Measurements from ENCODE around the gene MEP1A.
"Not testable (repeated sequence)": the region's sequence is repeated elsewhere in the genome, so short reads cannot be mapped to it uniquely, and the experiment has no call there.

The MEP1A gene

GRCh38 chr6:46828939-46829338 lies 35.8 kb downstream of the MEP1A start:
- in situ Hi-C loops (cut with MboI; ENCODE audit: low sequenced_read_pairs) = no loop called here

GRCh38 chr6:46832816-46833215 lies 39.6 kb downstream of the MEP1A start:
- in situ Hi-C loops (cut with MboI; ENCODE audit: low sequenced_read_pairs) = no loop called here

GRCh38 chr6:46834257-46834916 lies 41.2 kb downstream of the MEP1A start:
- in situ Hi-C loops (cut with MboI; ENCODE audit: low sequenced_read_pairs) = not testable (repeated sequence)

- in situ Hi-C loops (cut with MboI; ENCODE audit: low sequenced_read_pairs) = not testable (repeated sequence)
These were observed 41.8 kb downstream of the MEP1A start for GRCh38 chr6:46834991-46835390.

GRCh38 chr6:46838033-46838432 lies 44.8 kb downstream of the MEP1A start:
- in situ Hi-C loops (cut with MboI; ENCODE audit: low sequenced_read_pairs) = no loop called here

GRCh38 chr6:46842252-46842846 lies 49.2 kb downstream of the MEP1A start:
- in situ Hi-C loops (cut with MboI; ENCODE audit: low sequenced_read_pairs) = not testable (repeated sequence)

- in situ Hi-C loops (cut with MboI; ENCODE audit: low sequenced_read_pairs) = no loop called here
These were observed 51.9 kb downstream of the MEP1A start for GRCh38 chr6:46845126-46845525.

GRCh38 chr6:46848684-46849360 lies 55.6 kb downstream of the MEP1A start:
- in situ Hi-C loops (cut with MboI; ENCODE audit: low sequenced_read_pairs) = no loop called here

GRCh38 chr6:46849361-46849690 lies 56.1 kb downstream of the MEP1A start:
- in situ Hi-C loops (cut with MboI; ENCODE audit: low sequenced_read_pairs) = no loop called here

- in situ Hi-C loops (cut with MboI; ENCODE audit: low sequenced_read_pairs) = no loop called here
These were observed 57.6 kb downstream of the MEP1A start for GRCh38 chr6:46850792-46851191.

- in situ Hi-C loops (cut with MboI; ENCODE audit: low sequenced_read_pairs) = not testable (repeated sequence)
These were observed 58.4 kb downstream of the MEP1A start for GRCh38 chr6:46851576-46851975.

GRCh38 chr6:46855966-46856365 lies 62.8 kb downstream of the MEP1A start:
- in situ Hi-C loops (cut with MboI; ENCODE audit: low sequenced_read_pairs) = not testable (repeated sequence)

GRCh38 chr6:46862381-46862780 lies 69.2 kb downstream of the MEP1A start:
- in situ Hi-C loops (cut with MboI; ENCODE audit: low sequenced_read_pairs) = no loop called here

GRCh38 chr6:46863791-46864190 lies 70.6 kb downstream of the MEP1A start:
- in situ Hi-C loops (cut with MboI; ENCODE audit: low sequenced_read_pairs) = no loop called here

GRCh38 chr6:46865221-46865620 lies 72.0 kb downstream of the MEP1A start:
- in situ Hi-C loops (cut with MboI; ENCODE audit: low sequenced_read_pairs) = no loop called here

GRCh38 chr6:46867411-46867810 lies 74.2 kb downstream of the MEP1A start:
- in situ Hi-C loops (cut with MboI; ENCODE audit: low sequenced_read_pairs) = no loop called here

GRCh38 chr6:46876126-46876525 lies 82.9 kb downstream of the MEP1A start:
- in situ Hi-C loops (cut with MboI; ENCODE audit: low sequenced_read_pairs) = no loop called here

GRCh38 chr6:46879003-46879402 lies 85.8 kb downstream of the MEP1A start:
- in situ Hi-C loops (cut with MboI; ENCODE audit: low sequenced_read_pairs) = no loop called here

- in situ Hi-C loops (cut with MboI; ENCODE audit: low sequenced_read_pairs) = no loop called here
These were observed 89.5 kb downstream of the MEP1A start for GRCh38 chr6:46882645-46883044.

GRCh38 chr6:46888031-46888430 lies 94.8 kb downstream of the MEP1A start:
- in situ Hi-C loops (cut with MboI; ENCODE audit: low sequenced_read_pairs) = no loop called here

GRCh38 chr6:46888578-46888977 lies 95.4 kb downstream of the MEP1A start:
- in situ Hi-C loops (cut with MboI; ENCODE audit: low sequenced_read_pairs) = no loop called here
